Fibroblast of villous mesenchyme (primary cell): ENCODE results near the gene SLC16A13. TPM values are rescaled to one million over a fixed set of nuclear protein-coding genes. Genes with fewer than 3 reads are reported as not detected.

Experiments used
- DNase-seq: peaks from one replicate; pipeline ENCODE4 v3.0.0-alpha.2; 2010; ENCODE audit warnings: low read depth
- H3K4me3 ChIP-seq: 2 replicates; pipeline ENCODE4 v1.5.1; 2011; ENCODE audit warnings: low read depth, mild to moderate bottlenecking, low read length
- total RNA-seq: library from RNA; depleted of rRNA; stranded (reverse); fragments of >200 nt; gene quantifications from 2 replicates; pipeline ENCODE4 v1.2.3, GENCODE V29; 2012
- TF ChIP-seq, protein P1 (sequence below): IDR thresholded peaks from 2 replicates; pipeline ENCODE4 v1.5.1; 2012; ENCODE audit warnings: low read depth, mild to moderate bottlenecking, low read length; ENCODE audit not compliant: insufficient read depth

SLC16A13 gene
- total RNA-seq, 1 donor, result 1.3 TPM

DNA sequence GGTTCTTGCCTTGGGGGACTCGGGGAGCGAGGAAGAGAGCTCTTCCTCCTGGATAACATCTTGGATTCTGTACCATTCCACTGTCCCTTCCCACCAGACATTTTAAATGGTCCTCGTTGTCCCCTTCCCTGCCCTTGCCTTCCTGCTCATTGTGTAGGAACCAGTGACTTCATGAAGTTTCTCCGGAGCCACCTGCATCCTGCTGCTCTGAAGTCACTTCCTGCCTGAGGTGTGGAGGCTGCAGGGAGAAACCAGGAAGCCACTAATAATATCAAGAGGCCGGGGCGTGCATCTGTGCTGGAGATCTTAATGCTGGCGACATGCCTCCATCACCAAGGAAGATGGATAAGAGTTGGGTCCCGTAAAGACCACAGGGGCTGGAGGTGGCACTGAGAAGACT lies 6.2 kb upstream of the SLC16A13 start:
- DNase-seq, result no peak
- TF ChIP-seq, protein P1, sequence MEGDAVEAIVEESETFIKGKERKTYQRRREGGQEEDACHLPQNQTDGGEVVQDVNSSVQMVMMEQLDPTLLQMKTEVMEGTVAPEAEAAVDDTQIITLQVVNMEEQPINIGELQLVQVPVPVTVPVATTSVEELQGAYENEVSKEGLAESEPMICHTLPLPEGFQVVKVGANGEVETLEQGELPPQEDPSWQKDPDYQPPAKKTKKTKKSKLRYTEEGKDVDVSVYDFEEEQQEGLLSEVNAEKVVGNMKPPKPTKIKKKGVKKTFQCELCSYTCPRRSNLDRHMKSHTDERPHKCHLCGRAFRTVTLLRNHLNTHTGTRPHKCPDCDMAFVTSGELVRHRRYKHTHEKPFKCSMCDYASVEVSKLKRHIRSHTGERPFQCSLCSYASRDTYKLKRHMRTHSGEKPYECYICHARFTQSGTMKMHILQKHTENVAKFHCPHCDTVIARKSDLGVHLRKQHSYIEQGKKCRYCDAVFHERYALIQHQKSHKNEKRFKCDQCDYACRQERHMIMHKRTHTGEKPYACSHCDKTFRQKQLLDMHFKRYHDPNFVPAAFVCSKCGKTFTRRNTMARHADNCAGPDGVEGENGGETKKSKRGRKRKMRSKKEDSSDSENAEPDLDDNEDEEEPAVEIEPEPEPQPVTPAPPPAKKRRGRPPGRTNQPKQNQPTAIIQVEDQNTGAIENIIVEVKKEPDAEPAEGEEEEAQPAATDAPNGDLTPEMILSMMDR, result no peak
- no peak overlapping the region for H3K4me3 ChIP-seq

DNA sequence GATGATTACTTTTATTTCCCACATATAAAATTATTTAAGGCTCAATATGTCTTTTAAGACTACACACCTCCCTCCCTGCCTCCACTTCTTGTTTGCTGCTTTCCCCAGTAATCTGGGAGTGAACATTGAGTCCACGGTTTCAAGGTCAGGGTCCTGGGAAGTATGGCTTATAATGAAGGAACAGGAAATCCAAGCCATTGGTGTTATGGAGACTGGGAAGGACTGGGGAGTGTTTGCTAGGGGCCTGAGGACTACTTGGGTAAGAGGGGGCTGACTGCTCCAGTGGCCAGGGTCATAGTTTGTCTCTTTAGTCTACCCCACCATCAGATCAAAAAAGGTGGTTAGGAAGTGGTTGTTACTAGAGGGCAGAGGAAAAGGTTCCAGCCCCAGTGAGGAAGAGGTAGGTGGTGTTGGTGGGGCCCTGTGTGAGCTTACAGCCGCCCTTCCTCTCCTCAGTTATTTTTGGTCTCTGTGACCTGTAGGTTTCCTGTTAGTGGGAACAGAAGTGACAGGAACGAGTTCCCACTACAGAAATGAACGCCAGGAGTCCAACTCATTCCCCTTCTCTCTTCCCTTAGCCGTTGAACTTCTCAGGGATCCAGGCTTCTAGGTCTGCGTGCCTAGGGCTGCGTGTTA lies 742 bp upstream of the SLC16A13 start:
- TF ChIP-seq, protein P1, result no peak
- DNase-seq, result no peak
- H3K4me3 ChIP-seq, result peak overlapping the region; percentile 84

DNA sequence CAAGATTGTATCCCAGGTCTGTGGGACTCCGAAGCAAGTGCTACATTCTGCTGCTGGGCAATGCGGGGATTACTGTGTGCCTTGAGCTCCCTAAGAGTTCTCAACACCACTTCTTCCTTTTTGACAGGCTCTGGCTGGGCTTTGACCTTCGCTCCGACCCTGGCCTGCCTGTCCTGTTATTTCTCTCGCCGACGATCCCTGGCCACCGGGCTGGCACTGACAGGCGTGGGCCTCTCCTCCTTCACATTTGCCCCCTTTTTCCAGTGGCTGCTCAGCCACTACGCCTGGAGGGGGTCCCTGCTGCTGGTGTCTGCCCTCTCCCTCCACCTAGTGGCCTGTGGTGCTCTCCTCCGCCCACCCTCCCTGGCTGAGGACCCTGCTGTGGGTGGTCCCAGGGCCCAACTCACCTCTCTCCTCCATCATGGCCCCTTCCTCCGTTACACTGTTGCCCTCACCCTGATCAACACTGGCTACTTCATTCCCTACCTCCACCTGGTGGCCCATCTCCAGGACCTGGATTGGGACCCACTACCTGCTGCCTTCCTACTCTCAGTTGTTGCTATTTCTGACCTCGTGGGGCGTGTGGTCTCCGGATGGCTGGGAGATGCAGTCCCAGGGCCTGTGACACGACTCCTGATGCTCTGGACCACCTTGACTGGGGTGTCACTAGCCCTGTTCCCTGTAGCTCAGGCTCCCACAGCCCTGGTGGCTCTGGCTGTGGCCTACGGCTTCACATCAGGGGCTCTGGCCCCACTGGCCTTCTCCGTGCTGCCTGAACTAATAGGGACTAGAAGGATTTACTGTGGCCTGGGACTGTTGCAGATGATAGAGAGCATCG lies 2.4 kb downstream of the SLC16A13 start:
- TF ChIP-seq, protein P1, result no peak
- DNase-seq, result no peak

DNA sequence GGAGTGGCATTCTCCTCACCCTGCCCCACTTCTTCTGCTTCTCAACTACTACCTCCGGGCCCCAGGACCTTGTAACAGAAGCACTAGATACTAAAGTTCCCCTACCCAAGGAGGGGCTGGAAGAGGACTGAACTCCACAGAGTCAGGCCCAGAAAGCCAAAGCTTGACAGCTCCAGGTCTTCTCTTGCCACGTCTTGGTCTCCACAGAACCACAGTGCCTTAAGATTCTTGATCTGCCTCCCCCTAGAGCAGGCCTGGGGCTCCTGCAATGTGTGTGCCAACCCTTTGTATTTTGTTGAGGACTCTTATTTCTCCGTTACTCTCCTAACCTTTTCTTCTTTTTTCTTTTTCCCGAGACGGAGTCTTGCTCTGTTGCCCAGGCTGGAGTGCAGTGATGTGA lies 4.0 kb downstream of the SLC16A13 start:
- DNase-seq, result no peak
- no peak overlapping the region for H3K4me3 ChIP-seq
- TF ChIP-seq, protein P1, result no peak

More for the DNA sequence above, 2.4 kb downstream of the SLC16A13 start:
- no peak overlapping the region for H3K4me3 ChIP-seq

DNA sequence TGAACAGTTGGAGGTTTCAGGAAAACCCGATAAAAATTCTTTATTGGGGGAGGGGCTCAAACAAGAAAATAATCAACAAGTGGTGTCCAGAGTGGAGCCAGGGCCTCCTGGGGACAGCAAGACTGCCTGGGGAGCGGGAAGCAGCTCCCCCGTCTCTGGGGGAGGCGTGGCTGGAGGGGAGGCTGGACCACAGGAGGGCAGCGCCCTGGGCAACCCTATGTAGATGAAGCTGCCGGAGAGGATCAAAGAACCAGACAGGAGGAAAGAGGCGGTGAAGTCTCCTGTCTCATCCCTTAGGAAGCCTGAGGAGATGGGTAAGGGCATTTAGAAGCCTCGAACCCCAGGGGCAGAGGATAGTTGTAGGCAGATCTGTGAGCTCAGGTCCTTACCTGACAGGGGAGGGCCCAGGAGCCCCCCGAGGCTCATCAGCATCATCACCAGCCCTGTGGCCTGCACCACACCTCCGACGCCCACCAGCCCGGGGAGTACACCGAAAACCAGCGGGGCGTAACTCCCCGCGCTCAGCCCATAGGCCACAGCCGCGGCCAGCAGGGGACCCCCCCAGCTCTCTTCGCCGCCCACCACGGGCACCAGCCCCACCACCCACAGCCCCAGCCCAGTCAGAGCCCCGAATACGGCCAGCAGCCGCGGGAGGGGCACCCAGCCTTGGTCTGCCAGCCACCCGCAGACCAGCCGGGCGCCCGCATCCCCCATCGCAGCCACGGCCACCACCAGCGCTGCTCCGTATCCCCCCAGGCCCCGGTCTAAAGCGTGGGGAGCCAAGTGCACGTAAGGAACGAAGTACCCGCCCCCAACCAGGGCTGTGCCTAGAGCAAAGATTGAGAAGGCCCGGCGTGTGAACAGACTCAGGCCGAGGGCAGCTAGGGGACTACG lies 6.0 kb downstream of the SLC16A13 start:
- DNase-seq, result no peak
- no peak overlapping the region for H3K4me3 ChIP-seq
- TF ChIP-seq, protein P1, result no peak

DNA sequence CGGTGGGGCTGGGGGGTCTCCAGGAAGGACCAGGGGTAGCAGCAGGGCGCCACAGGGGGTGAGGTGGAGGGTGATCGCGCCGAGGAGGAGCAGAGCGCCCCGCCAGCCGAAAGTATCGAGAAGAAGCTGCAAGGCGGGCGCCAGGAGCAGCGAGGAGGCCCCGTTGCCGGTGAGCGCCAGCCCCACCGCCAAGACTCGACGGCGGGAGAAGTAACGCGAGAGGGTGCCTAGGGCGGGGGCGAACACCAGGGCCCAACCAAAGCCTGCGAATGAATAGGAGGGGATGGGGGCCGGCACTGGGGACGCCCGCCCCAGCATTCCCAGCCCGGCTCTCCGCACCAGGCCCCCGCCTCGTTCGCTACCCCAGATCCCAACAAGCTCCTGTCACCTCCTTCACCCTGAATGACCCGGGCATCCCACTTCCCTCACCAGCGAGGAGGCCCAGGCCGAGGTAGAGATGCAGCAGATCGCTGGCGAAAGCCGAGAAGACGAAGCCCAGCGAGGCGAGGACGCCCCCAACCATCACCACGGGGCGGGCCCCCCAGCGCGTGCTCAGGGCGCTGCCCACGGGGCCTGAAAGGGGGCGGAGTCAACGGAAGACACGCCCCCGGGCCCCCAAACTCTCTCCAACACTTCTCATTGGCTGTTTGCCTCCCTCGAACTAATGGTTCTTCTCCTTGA lies 6.8 kb downstream of the SLC16A13 start:
- H3K4me3 ChIP-seq, result peak overlapping the region; percentile 50
- TF ChIP-seq, protein P1, result no peak
- DNase-seq, result no peak
